SJSA1 (cell line): ENCODE results near the gene GLI3. TPM values are rescaled to one million over a fixed set of nuclear protein-coding genes. Genes with fewer than 3 reads are reported as not detected.

Experiments used
- DNase-seq, 2 experiments: peaks; one replicate each; pipeline ENCODE4 v3.0.0-alpha.2; 2015 to 2020; ENCODE audit warnings: low spot score in 2 of 2, low read depth in 1 of 2
- H3K27ac ChIP-seq: fragments of 250-450 bp; sonication (Bioruptor Pico); 2 replicates; pipeline ENCODE4 v1.5.1; 2020; ENCODE audit warnings: mild to moderate bottlenecking, moderate library complexity
- H3K27me3 ChIP-seq: fragments of 250-450 bp; sonication (Bioruptor Pico); replicated peaks from 2 replicates; pipeline ENCODE4 v1.5.1; 2020; ENCODE audit warnings: mild to moderate bottlenecking, moderate library complexity
- H3K36me3 ChIP-seq: fragments of 250-450 bp; sonication (Bioruptor Pico); 2 replicates; pipeline ENCODE4 v1.5.1; 2020; ENCODE audit warnings: mild to moderate bottlenecking
- H3K4me1 ChIP-seq: fragments of 250-450 bp; sonication (Bioruptor Pico); replicated peaks from 2 replicates; pipeline ENCODE4 v1.6.1; 2021; ENCODE audit warnings: mild to moderate bottlenecking
- H3K4me3 ChIP-seq: fragments of 250-450 bp; sonication (Bioruptor Pico); 2 replicates; pipeline ENCODE4 v1.5.1; 2020; ENCODE audit warnings: mild to moderate bottlenecking
- H3K9me3 ChIP-seq: fragments of 250-450 bp; sonication (Bioruptor Pico); replicated peaks from 2 replicates; pipeline ENCODE4 v1.5.1; 2020; ENCODE audit warnings: mild to moderate bottlenecking
- total RNA-seq: library from RNA; depleted of rRNA; stranded (reverse); fragments of >200 nt; shearing (Covaris generic); gene quantifications from 2 replicates; pipeline ENCODE4 v1.2.3, GENCODE V29; 2014

GLI3 gene
- total RNA-seq, 1 experiment from 2014 or later: 1.7 TPM

DNA sequence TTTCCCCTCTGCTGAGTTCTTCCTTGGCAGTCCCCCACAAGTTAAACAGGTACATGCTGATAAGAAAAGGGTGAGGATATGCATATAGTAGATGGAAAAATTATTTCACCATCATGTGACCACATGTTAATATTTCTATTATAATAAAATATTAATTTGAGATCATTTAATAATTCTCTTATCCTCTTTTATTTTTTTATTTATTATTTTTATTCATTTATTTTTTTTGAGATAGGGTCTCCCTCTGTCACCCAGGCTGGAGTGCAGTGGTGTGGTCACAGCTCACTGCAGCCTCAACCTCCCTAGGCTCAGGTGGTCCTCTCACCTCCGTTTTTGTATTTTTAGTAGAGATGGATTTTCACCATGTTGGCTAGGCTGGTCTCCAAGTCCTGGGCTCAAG lies 11.6 kb upstream of the GLI3 start:
- Histone ChIP-seq H3K27ac (no peak overlapping the region), H3K4me1 (peaks cover 29% of the 10 kb centered on the region), H3K36me3 (no peaks in the 10 kb centered on the region), H3K4me3 (no peak overlapping the region), H3K9me3 (no peaks in the 10 kb centered on the region), H3K27me3 (no peaks in the 10 kb centered on the region)
- DNase-seq: no peak

DNA sequence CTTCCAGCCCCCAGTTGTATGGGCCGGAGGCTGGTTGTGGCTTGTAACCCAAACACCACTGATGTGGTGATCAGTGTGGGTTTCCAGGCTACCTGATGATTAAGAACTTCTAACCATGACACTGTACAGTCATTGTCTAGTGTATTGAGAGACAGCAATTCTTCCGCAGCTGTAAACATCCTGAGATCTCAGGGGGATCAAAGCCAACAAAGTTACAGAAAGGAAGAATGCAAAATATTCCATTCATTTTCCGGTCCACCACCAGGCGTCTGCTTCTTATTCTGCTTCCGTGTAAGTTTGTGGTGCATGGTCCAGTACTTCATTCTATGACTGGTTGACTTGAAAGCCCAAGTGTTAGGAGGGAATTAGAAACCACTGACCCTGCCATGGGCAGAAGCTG lies 10.3 kb upstream of the GLI3 start:
- Histone ChIP-seq H3K27ac (peak overlapping the region; percentile 25; the same call in 1 of the 2 replicates), H3K36me3 (no peaks in the 10 kb centered on the region), H3K4me3 (no peak overlapping the region), H3K27me3 (no peaks in the 10 kb centered on the region), H3K4me1 (peaks cover 29% of the 10 kb centered on the region), H3K9me3 (no peaks in the 10 kb centered on the region)
- DNase-seq: peak; percentile 69 to 87

DNA sequence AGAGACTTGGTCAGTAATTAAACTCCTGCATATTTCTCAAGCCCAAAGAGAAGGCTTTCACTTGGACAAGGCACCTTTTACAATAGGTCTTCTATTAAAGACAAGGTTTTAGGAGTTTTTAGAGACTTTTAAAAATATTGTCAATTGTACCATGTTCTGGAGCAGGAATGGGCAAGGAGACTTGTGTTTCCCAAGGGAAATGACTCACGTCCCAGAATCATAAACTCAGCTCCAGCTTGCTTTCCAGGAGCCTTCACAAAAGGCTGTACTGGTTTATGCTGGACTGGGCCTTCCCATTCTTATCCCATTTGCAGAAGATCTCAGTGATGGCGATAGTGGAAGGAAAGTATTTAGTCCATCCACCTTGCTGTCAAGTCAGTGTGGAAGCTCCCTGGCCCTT lies 7.8 kb upstream of the GLI3 start:
- Histone ChIP-seq H3K4me1 (peaks cover 29% of the 10 kb centered on the region), H3K27me3 (no peaks in the 10 kb centered on the region), H3K4me3 (no peak overlapping the region), H3K9me3 (no peaks in the 10 kb centered on the region), H3K36me3 (no peaks in the 10 kb centered on the region), H3K27ac (no peak overlapping the region)
- DNase-seq: peak; percentile 40 to 60

DNA sequence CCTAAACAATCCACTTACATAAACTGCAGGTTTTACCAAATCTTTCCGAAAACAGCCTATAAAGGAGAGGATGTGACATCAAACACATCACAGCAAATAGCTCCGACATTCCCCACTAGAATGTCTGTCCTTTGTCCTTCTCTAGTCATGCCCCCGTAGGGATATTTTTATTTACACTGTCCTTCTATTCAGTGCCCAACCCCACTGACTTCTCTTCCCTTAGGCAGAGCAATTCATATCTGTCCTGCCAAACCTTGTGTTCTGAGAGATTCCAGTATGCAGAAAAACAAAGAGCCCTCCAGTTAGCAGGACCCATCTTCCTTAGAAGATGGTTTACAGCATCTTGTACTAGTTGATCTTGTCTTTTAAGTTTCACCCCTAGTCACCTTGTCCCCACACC lies 5.4 kb upstream of the GLI3 start:
- Histone ChIP-seq H3K4me1 (peaks cover 38% of the 10 kb centered on the region), H3K36me3 (0 out of 2 replicates have a peak, but pooled peaks cover 2% of the 10 kb centered on the region)
- DNase-seq: no peak

DNA sequence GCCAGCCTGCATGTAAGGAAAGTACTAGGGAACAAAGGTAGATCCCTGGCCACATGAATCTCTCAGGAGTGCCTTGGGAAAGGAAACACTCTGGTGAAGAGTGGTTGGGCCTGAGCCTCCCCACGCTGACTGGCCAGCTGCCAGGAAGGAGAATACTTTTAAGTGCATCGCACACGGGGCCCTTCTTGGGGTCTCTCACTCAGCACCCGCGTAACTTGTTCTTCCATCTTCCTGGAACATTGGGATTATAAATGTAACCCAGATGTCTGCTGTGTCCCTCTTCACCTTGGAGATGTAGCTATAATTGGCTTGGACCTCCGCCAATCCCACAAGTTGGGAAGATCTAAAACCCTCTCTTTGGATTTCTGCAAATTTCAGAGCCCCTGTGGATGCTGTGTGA lies 4.4 kb upstream of the GLI3 start:
- Histone ChIP-seq H3K4me3 (no peak overlapping the region), H3K36me3 (0 out of 2 replicates have a peak, but pooled peaks cover 3% of the 10 kb centered on the region), H3K27me3 (no peaks in the 10 kb centered on the region), H3K27ac (no peak overlapping the region), H3K4me1 (peaks cover 29% of the 10 kb centered on the region), H3K9me3 (no peaks in the 10 kb centered on the region)
- DNase-seq: no peak

More for the DNA sequence above, 5.4 kb upstream of the GLI3 start:
- H3K9me3 ChIP-seq: no peaks in the 10 kb centered on the region
- no peak overlapping the region for H3K4me3 ChIP-seq
- H3K27me3 ChIP-seq: no peaks in the 10 kb centered on the region
- H3K27ac ChIP-seq: no peak overlapping the region

DNA sequence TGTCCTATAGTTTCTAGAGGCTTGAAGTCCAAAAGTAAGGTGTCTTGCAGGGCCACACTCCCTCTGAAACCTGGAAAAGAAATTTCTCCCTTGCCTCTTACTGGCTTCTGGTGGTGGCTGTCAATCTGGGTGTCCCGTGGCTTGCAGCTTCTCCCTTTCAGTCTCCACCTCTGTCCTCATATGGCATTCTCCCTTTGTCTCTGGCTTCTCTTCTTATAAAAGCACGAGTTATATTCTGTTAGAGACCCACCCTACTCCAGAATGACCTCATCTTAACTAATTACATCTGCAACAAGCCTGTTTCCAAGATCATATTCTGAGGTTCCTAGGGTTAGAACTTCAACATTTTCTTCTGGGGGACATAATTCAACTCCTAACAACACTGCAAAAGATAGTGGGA lies 3.4 kb upstream of the GLI3 start:
- DNase-seq: no peak
- 0 out of 2 replicates have a peak, but pooled peaks cover 3% of the 10 kb centered on the region for H3K36me3 ChIP-seq
- no peaks in the 10 kb centered on the region for H3K27me3 ChIP-seq
- H3K4me3 ChIP-seq: no peak overlapping the region
- no peak overlapping the region for H3K27ac ChIP-seq
- no peaks in the 10 kb centered on the region for H3K9me3 ChIP-seq
- peaks cover 32% of the 10 kb centered on the region for H3K4me1 ChIP-seq

DNA sequence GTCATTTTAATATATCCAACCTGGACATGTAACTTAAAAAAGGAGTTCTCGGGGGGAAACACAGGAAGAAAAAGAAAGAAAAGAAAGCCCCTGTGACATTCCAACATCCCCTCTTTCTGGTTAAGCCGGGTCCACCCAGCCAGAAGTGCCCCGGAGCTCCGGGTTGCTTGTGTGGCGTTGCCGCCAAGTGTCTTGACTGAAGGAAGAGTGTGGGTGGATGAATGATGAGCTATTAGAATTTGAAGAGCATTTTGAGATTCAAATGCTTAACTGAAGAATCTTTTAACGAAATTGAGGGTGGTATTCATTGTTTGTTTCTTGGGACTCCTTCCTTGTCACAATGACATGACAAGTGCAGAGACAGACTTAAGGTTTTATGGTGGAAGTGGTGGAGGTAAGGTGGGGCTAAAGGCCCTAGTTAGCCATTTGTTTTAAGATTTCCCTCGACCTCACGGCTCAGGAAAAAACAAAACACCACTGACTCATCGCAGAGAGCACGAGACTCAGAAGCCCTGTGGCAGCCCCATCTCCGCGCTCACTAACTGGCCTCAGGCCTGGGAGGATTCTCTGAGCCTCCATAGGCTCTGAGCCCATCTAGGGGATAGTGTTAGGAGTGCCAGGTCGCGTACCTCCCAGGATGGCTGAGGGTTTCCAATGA lies 1.8 kb upstream of the GLI3 start:
- Histone ChIP-seq H3K4me1 (peaks cover 36% of the 10 kb centered on the region), H3K27ac (no peak overlapping the region), H3K27me3 (no peaks in the 10 kb centered on the region), H3K9me3 (no peaks in the 10 kb centered on the region), H3K36me3 (0 out of 2 replicates have a peak, but pooled peaks cover 3% of the 10 kb centered on the region), H3K4me3 (no peak overlapping the region)
- peak in 1 of 2 experiments; percentile 28 for DNase-seq

DNA sequence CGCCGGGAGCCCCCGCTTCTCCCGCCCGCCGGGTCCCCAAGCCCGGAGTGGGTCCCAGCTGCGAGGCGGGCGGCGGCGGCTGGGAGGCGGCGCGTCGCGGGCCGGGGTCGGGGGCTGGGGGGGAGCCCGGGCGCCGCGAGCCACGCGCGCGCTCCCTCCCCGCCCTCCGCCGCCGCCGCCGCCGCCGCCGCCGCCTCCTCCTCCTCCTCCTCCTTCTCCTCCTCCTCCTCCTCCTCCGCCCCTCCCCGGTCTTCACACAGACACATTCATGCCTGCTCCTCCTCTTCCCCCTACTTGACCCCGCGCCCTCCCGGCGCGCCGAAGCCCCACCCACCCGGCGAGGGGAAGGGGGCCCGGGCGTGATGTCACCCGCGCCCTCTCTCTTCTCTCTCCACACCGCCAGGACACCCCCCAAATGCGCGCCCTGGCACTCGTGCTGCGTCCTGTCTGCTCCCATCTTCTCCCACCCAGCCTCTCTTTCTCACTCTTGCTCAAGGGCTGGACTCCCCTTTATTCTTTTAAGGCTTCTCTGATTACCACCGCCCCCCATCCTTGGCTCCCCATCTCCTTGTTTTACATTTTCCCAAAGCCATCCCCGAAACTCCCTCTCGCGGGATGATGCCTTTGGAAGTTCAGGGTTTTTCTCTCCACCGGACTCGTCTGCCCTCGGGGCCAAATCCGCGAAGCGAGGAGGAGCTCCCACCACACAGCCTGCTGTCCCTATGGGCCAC lies 967 bp upstream of the GLI3 start:
- Histone ChIP-seq H3K27me3 (no peaks in the 10 kb centered on the region), H3K36me3 (0 out of 2 replicates have a peak, but pooled peaks cover 3% of the 10 kb centered on the region), H3K27ac (peak overlapping the region; percentile 77), H3K4me3 (peak overlapping the region; percentile 86), H3K4me1 (peaks cover 44% of the 10 kb centered on the region), H3K9me3 (no peaks in the 10 kb centered on the region)
- DNase-seq: peak; percentile 8 to 67

DNA sequence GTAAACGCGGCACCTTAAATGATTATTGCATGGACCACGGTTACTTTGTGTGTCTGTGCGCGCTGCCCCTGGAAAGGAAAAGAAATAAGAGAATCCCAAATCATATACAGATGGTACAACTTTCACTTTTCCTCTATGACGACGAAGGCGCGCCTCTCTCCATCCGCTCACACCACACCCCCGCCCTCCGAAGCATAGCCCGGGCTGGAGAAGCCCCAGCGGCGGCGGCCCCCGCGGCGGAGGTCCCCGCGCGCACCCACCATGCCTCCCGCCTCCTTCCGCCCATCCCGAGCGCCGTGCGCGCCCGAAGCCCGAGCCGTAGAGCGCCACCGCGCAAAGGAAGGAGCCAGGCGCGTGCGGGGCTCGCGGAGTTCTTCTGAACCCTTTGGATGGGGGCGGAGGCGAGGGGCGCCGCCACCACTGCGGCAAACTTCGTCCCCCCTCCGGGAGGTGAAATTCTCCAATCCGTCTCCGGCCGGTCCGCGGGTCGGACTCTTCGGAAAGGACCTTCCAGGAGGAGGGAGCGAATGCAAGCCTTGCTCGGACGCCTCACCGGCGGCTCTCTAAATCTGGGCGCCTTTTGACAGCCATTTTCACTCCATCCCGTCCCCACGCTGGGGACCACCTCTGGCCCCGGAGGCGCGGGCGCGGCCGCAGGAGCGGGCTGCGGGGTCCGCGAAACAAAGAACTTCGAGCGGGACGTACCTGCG lies 588 bp downstream of the GLI3 start:
- no peaks in the 10 kb centered on the region for H3K9me3 ChIP-seq
- H3K27me3 ChIP-seq: no peaks in the 10 kb centered on the region
- DNase-seq: peak; percentile 63 to 73
- peak overlapping the region; percentile 86 for H3K4me3 ChIP-seq
- peaks cover 47% of the 10 kb centered on the region for H3K4me1 ChIP-seq
- 0 out of 2 replicates have a peak, but pooled peaks cover 3% of the 10 kb centered on the region for H3K36me3 ChIP-seq
- H3K27ac ChIP-seq: 0 out of 2 replicates have a peak overlapping the region, but pooled peaks have one; percentile 13

DNA sequence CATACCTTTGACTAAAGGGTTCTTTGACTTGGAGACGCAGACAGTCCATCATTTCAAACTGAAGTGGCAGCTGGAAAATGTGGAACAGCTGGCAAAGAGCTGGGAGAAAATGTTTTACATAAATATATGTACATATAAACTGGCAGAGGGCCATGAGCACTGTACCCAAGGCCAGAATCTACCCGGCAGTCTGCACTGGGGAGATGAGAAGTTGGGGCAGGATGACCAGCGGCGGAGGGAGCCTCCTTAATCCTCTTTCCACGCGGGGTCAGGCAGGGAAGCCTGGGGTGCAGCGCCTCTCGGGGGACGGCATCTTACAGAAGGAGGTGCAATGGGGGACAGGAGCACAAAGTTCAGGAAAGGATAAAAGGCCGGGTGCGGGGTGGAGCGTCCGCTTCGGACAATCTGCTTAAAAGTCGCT lies 1.3 kb downstream of the GLI3 start:
- Histone ChIP-seq H3K27ac (no peak overlapping the region), H3K4me3 (peak overlapping the region; percentile 86), H3K9me3 (no peaks in the 10 kb centered on the region), H3K36me3 (0 out of 2 replicates have a peak, but pooled peaks cover 3% of the 10 kb centered on the region), H3K27me3 (no peaks in the 10 kb centered on the region), H3K4me1 (peaks cover 47% of the 10 kb centered on the region)
- DNase-seq: no peak

DNA sequence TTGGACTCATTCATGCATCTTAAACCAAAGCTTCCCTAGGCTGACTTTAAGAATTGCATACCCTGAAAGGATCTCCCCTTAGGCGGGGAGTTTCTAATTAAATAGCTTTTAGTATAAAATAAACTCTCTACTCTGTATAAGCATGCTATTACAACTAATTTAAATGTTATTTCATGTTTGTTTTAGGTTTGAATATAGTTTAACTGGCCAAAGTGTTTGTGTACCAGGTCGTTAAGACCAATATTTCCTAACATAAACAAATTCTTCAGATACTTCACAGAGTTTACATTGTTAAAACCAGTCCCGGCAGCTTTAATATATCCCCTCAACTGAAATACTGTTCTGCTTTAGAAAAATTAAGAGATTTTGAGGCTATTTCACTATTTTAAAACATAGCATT lies 2.3 kb downstream of the GLI3 start:
- peak in 1 of 2 experiments; percentile 28 for DNase-seq
- no peaks in the 10 kb centered on the region for H3K9me3 ChIP-seq
- 0 out of 2 replicates have a peak, but pooled peaks cover 3% of the 10 kb centered on the region for H3K36me3 ChIP-seq
- no peaks in the 10 kb centered on the region for H3K27me3 ChIP-seq
- peaks cover 47% of the 10 kb centered on the region for H3K4me1 ChIP-seq
- H3K4me3 ChIP-seq: no peak overlapping the region
- H3K27ac ChIP-seq: no peak overlapping the region

DNA sequence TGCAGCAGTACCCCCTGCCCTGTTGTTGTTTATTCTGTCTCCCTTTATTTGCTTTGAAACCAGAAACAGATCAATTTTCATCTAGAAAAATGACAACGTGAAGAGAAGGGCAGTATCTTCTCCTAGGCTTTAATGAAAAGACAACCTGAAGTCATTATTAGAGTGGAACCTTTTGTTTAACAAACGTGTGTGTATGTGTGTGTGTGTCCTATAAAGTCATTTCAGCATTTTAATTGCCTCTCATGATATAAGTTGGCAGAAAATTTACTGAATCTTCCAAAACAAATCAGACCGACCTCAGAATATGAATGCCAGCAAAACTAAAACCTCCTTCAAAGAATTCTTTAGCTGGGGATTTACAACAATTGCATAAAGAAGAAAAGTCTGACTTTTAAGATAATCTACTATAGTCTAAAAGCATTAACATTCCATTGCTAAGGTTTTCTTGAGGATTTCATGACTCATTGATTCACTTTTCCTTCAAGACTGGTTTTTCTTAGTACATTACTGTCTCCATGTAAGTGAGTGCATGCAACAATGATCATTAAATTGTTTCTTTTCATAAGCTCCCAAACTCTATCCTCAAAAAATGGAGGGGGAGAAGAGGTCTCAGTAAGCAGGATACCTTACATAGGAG lies 3.2 kb downstream of the GLI3 start:
- Histone ChIP-seq H3K4me3 (no peak overlapping the region), H3K4me1 (peaks cover 41% of the 10 kb centered on the region), H3K27me3 (no peaks in the 10 kb centered on the region), H3K9me3 (no peaks in the 10 kb centered on the region), H3K27ac (no peak overlapping the region), H3K36me3 (0 out of 2 replicates have a peak, but pooled peaks cover 3% of the 10 kb centered on the region)
- DNase-seq: peak in 1 of 2 experiments; percentile 40

DNA sequence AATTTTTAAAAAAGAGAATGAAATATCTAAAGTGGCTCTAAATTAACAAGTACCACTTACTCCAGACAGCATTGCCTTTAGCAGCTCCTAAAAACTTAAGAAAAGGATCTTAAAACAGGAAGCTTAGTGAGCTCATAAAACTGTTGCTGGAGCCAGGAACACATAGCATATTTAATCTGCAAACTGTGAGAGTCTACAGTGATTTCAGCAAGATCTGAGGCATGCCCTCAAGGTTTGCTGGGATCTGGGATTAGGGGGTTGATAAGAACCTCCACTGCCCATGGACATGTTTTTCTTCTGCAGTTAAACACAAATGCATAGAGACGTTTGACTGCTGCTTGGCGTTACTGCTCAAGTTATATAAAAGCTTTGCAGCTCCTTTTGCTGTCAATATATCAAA lies 3.8 kb downstream of the GLI3 start:
- peaks cover 35% of the 10 kb centered on the region for H3K4me1 ChIP-seq
- H3K36me3 ChIP-seq: 0 out of 2 replicates have a peak, but pooled peaks cover 3% of the 10 kb centered on the region
- H3K4me3 ChIP-seq: no peak overlapping the region
- no peak overlapping the region for H3K27ac ChIP-seq
- no peak for DNase-seq
- H3K27me3 ChIP-seq: no peaks in the 10 kb centered on the region
- no peaks in the 10 kb centered on the region for H3K9me3 ChIP-seq
